Measurements from ENCODE around the gene ABI3.
A peak's percentile ranks its signal among the peaks of the same experiment; 100 is the strongest.

ABI3 gene

DNA sequence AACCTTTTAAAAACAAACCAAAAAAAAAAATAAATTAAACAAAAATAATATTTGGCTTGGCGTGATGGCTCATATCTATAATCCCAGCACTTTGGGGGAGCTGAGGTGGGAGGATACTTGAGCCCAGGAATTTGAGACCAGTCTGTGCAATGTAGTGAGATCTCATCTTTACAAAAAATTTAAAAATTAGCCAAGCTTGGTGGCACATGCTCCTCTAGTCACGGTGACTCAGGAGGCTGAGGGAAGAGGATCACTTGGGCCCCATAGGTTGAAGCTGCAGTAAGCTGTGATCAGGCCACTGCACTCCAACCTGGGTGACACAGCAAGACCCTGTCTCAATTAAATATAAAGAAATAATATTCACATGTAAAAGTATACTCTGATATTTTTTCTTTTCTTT lies 12.3 kb upstream of the ABI3 start:
- no peak for DNase-seq

GRCh38 chr17:49200423-49201083 lies 10.0 kb upstream of the ABI3 start:
- DNase-seq: no peak

- DNase-seq: no peak
Observed at GRCh38 chr17:49201481-49201927, 9.0 kb upstream of the ABI3 start.

DNA sequence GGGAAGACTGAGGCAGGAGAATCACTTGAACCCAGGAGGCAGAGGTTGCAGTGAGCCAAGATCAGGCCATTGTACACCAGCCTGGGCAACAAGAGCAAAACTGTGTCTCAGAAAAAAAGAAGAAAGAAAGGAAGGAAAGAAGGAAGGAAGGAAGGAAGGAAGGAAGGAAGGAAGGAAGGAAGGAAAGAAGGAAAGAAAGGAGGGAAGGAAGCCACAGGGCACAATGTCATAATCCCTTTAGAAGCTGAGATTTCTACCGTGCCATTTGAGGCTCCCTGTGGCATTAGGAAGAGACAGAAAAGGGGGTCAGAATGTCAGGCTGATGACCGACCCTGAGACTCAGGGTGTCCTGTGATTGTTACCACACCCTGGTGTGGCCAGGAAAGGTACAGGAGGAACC lies 6.7 kb upstream of the ABI3 start:
- no peak for DNase-seq

DNA sequence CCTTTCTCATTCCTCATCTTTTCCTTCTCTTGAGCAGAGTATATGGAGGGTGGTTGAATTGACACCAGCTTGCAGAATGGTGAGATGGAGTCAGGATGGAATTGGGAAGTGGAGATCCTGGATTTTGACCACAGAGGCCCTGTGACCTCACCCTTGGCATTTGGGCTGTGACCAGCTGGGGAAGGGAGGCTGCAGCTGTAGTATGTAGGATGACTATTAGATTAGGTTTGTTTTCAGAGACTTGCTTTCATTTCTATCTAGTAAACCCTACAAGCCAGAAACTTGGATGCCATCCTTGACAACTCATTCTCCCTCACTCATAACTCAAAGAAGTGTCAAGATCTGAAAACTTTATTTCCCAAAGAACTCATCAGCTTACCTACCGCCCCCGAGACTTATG lies 6.0 kb upstream of the ABI3 start:
- no peak for DNase-seq

DNA sequence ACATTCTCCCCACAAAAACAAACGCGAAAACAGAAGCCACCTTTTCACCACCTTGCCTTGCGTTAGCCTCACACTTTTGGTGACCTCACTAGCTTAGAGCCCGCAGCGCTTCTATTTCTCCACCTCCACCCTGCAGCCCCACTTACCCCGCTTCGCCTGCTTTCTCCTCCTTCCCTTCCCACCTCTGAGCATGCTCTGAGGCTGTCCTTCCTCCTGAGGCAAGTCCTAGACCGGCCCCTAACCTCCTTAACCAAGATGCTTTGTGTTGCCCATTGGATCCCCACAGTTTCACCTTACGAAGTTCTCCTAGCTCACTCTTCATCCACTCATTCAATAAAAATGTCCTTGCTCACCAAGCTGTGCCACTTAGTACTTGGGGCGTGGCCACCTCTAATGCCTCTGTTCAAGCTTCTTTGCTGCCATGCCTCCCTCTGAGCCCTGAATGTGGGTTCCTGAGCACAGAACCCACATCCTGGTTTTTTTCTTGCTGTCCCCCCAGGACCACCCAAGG lies 1.4 kb upstream of the ABI3 start:
- DNase-seq: no peak

DNA sequence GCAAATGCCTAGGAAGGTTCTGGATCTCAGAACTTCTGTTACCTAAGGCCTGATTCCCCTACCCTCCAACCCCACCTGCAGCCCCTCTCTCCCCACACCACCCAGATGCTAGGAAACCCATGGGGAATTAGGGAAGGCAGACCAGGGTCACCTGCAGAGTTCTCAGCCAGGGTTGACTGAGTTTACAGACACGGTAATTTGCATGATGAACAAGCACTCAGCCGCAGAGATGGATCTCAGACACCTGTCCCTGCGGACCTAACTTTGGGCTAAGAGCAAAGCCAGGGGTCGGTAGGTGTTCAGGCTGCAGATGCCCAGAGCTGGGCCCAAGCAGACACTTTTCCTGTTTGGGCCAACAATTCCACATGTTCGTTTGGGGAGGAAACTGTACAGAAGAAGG lies 2.9 kb downstream of the ABI3 start:
- no peak for DNase-seq

GRCh38 chr17:49213847-49214246 lies 3.3 kb downstream of the ABI3 start:
- no peak for DNase-seq

DNA sequence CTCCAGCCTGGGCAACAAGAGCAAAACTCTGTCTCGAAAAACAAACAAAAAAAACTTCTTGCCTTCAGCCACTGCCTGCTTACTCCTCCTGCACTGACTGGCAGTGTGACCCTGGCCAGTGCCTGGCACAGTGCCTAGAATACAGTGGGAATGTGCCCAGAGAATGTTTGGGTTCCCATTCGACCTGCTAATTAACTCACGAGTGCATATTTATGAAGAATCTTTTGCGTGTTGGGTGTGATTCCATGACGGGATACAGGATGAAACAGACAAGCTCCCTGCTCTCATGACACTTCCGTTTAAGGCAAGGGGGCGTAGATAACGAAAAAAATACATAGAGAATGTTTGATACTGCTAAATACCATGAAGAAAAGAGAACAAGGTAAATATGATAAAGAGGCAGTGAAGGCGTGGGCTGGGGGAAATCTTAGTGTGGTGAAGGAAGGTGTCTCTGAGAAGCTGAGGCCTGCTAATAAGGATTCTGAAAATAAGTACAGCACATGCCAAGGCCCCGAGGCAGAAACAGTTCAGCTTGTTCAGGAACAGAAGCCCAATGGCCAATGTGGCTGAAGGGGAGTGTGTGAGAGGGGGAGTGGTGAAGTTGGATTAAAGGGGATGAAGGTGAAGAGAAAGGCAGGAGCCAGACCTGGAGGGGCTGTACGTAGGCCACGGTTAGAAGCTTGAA lies 4.3 kb downstream of the ABI3 start:
- DNase-seq: no peak

DNA sequence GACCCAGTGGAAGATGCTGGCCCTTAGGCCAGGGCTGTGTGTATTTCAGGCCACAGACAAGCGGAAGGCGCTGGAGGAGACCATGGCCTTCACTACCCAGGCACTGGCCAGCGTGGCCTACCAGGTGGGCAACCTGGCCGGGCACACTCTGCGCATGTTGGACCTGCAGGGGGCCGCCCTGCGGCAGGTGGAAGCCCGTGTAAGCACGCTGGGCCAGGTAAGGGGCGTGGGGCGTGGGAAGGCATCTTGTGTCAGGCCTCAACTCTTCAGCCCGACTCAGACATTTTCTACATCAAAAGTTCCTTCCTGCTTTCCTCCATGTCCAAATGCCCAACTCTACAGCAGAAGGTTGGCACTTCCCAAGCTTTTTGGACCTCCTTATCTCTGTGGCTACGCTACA lies 6.0 kb downstream of the ABI3 start:
- no peak for DNase-seq

DNA sequence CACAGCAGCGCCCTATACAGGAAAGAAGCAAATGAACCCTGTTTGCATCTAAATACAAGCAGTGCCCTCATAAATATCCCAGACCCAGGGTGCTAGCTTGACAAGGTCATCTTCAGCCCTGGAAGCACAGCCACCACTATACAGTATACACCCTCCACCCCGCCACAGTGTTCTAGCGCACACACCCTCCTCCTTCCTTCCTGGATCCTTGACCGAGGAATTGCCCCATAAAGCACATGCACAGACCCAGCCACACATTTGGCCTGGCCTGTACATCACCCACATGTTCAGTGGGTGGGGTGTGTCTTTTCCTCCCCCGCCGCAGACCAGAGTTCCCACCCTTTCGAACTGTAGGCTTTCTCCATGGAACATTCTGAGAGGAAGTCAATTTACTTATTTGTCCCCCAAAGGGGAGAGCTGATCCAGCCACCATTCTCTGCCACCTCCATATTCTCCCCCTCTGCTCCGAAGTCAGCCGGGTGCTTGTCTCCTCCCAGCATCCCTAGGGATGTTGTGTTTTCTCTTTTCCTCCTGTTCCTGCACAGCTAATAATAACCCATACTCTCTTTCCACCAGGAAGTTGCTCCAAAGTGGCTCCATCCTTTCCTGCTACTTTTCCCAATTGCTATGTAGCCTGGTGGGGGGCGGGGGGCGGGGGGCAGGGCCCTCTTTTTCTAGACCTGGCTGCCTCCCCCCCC lies 6.6 kb downstream of the ABI3 start:
- DNase-seq: no peak

DNA sequence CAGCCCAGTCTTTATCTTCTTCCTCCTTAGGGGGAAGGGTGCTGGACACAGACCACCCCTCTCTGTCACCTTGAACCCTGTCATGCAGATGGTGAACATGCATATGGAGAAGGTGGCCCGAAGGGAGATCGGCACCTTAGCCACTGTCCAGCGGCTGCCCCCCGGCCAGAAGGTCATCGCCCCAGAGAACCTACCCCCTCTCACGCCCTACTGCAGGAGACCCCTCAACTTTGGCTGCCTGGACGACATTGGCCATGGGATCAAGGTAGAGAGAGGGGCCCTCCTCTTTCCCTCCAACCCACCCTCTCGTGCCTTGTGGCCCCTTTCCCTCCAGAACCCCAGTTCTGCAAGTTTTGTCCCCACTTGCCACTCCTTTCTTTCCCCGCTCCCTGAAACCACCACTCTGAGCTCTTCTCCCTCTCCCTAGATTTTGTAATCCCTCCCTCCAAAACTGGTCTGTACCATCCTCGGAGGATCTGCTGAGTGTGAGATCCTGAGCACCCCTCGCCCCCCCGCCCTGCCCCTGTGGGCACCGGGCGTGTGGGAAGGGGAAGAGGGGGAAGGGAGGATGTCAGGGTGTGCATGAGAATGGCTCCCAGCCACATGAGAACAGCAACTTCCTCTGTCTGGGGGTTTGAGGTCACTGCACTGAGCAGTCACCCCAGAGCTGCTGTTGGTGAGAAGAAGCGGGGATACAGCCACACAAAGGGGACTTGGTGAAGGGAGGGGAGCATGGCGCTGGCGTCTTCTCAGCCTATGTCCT lies 7.3 kb downstream of the ABI3 start:
- DNase-seq: peak; percentile 59

GRCh38 chr17:49218941-49219913 lies 8.7 kb downstream of the ABI3 start:
- DNase-seq: no peak

- no peak for DNase-seq
Observed at GRCh38 chr17:49219987-49220386, 9.5 kb downstream of the ABI3 start.

GRCh38 chr17:49223168-49223516 lies 12.6 kb downstream of the ABI3 start:
- DNase-seq: no peak

DNA sequence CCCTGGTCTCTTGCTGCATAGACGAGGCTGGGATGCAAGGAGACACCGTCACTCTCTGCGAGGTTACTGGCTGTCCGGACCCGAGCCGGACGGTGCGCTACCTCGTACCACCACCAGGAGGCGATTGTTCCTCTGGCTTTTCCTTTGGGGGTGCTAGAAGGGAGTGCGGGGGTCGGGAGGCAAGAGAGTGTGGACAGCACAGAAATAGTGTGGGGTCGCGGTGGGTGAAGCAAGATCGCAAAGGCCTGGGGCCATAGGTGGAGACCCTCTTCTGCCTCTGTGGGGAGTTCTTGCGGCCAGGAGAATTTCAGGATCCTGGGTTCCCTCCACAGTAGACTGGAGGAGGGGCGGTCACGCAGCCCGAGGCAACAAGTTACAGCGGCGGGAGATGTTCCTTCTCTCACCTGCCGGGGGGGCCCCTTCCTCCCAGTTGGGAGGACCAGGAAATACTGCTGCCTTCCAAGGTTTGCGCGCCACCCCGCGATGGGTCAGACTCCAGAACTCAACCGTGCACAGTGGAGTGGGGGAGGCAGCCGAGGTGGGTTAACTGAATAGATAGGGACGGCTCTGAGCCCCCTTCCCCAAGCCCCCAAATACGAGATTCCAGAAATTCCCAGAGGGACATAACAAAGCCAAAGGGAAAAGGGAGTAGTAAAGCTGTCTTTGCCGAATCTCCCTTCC lies 13.2 kb downstream of the ABI3 start:
- peak; percentile 65 for DNase-seq

- DNase-seq: peak; percentile 36
Observed at GRCh38 chr17:49224198-49224996, 13.9 kb downstream of the ABI3 start.

- no peak for DNase-seq
Observed at GRCh38 chr17:49224997-49225337, 14.5 kb downstream of the ABI3 start.

GRCh38 chr17:49225554-49226236 lies 15.2 kb downstream of the ABI3 start:
- no peak for DNase-seq
